ENCODE data around the gene NEURL1B. TPM values are rescaled to one million over a fixed set of nuclear protein-coding genes. Genes with fewer than 3 reads are reported as not detected.

NEURL1B gene
- total RNA-seq, 1 donor from 2014 or later: 1.5 TPM

GRCh38 chr5:172696171-172696849 lies 55.2 kb downstream of the NEURL1B start:
- Mint-ChIP-seq H3K36me3 (ENCODE audit: unreplicated experiment) (no peaks in the 10 kb centered on the region), H3K9me3 (ENCODE audit: unreplicated experiment) (no peaks in the 10 kb centered on the region), H3K4me3 (ENCODE audit: unreplicated experiment) (no peak overlapping the region), H3K4me1 (ENCODE audit: unreplicated experiment) (peaks cover 31% of the 10 kb centered on the region), H3K27me3 (ENCODE audit: unreplicated experiment) (peaks cover 6% of the 10 kb centered on the region), H3K27ac (ENCODE audit: unreplicated experiment) (no peak overlapping the region)
- no peak for TF ChIP-seq CTCF (IDR thresholded peaks at IDR 0.05)
- no peak for DNase-seq (ENCODE audit: extremely low spot score, unreplicated experiment)

- H3K9me3 Mint-ChIP-seq (ENCODE audit: unreplicated experiment): no peaks in the 10 kb centered on the region
- peak; percentile 91 for TF ChIP-seq CTCF (IDR thresholded peaks at IDR 0.05)
- H3K27ac Mint-ChIP-seq (ENCODE audit: unreplicated experiment): peak overlapping the region; percentile 83
- DNase-seq (ENCODE audit: extremely low spot score, unreplicated experiment): peak; percentile 94
- H3K4me3 Mint-ChIP-seq (ENCODE audit: unreplicated experiment): peak overlapping the region; percentile 79
- peaks cover 31% of the 10 kb centered on the region for H3K4me1 Mint-ChIP-seq (ENCODE audit: unreplicated experiment)
- H3K36me3 Mint-ChIP-seq (ENCODE audit: unreplicated experiment): no peaks in the 10 kb centered on the region
- peaks cover 17% of the 10 kb centered on the region for H3K27me3 Mint-ChIP-seq (ENCODE audit: unreplicated experiment)
Measured at GRCh38 chr5:172697123-172698121, 56.4 kb downstream of the NEURL1B start.

GRCh38 chr5:172699423-172699822 lies 58.4 kb downstream of the NEURL1B start:
- no peak overlapping the region for H3K4me3 Mint-ChIP-seq (ENCODE audit: unreplicated experiment)
- no peak for DNase-seq (ENCODE audit: extremely low spot score, unreplicated experiment)
- peaks cover 27% of the 10 kb centered on the region for H3K27me3 Mint-ChIP-seq (ENCODE audit: unreplicated experiment)
- peaks cover 28% of the 10 kb centered on the region for H3K4me1 Mint-ChIP-seq (ENCODE audit: unreplicated experiment)
- H3K9me3 Mint-ChIP-seq (ENCODE audit: unreplicated experiment): no peaks in the 10 kb centered on the region
- TF ChIP-seq CTCF (IDR thresholded peaks at IDR 0.05): no peak
- H3K27ac Mint-ChIP-seq (ENCODE audit: unreplicated experiment): no peak overlapping the region
- no peaks in the 10 kb centered on the region for H3K36me3 Mint-ChIP-seq (ENCODE audit: unreplicated experiment)

GRCh38 chr5:172699999-172700364 lies 58.9 kb downstream of the NEURL1B start:
- no peak for TF ChIP-seq CTCF (IDR thresholded peaks at IDR 0.05)
- no peak for DNase-seq (ENCODE audit: extremely low spot score, unreplicated experiment)
- H3K27ac Mint-ChIP-seq (ENCODE audit: unreplicated experiment): no peak overlapping the region
- H3K4me1 Mint-ChIP-seq (ENCODE audit: unreplicated experiment): peaks cover 27% of the 10 kb centered on the region
- H3K36me3 Mint-ChIP-seq (ENCODE audit: unreplicated experiment): no peaks in the 10 kb centered on the region
- peaks cover 31% of the 10 kb centered on the region for H3K27me3 Mint-ChIP-seq (ENCODE audit: unreplicated experiment)
- no peak overlapping the region for H3K4me3 Mint-ChIP-seq (ENCODE audit: unreplicated experiment)
- no peaks in the 10 kb centered on the region for H3K9me3 Mint-ChIP-seq (ENCODE audit: unreplicated experiment)

Measured in osteocyte (in vitro differentiated cells).